Activated naive CD4-positive, alpha-beta T cell (primary cell): ENCODE results near the gene UGT2A1.

Source experiments
- DNase-seq, 4 experiments: peaks; one replicate each; lab custom pipeline; 2025; lab: John Stamatoyannopoulos, UW

Gene UGT2A1

DNA sequence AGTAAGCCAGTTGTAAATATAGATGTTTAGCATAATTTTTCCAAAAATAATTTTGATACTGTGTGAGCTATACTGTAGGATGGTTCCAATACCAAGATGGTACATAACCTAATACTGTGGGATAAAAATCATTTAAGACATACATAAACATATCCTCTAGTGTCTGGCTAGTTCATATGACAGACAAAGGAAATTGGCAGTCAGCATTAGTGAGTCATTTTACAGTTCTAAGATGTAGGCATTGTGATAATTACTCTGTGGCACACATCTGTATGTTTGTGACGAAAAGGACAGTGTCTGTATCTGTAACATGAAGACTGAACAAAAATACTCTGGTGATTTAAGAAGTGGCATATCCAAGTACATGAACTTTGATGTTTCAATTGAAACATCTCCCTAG, 63.2 kb downstream of the UGT2A1 start:
- DNase-seq = no peak

DNA sequence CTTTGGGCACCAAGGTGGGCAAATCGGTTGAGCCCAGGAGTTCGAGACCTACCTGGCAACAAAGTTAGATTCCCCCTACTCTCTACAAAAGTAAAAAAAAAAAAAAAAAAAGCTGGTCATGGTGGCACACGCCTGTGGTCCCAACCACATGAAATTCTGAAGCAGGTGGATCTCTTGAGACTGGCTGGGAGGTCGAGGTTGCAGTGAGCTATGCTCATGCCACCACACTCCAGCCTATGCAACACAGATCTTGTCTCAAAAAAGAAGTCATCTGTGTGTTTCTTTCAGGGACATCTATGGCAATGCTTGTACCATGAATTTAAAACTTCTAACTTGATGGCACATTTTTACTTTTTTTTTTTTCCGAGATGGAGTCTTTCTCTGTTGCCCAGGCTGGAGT, 68.9 kb downstream of the UGT2A1 start:
- no peak for DNase-seq

DNA sequence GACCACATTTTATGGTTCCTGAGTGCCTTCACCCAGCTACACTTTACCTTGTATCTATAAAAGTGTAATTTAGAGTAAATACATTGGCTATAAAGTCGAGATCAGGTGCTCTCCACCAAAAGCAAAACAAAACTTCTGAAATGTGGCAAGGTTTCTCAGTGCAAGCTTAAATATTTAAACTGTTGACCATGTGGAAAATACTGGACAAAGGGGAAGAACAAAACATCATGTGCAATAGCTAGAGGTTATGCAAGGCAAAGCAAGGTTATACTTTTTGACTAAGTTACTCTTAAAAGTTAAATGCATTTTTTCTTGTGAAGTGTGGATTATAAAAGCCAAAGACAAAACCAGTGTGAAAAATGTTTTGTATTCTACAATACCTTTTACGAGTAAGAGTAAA, 69.5 kb downstream of the UGT2A1 start:
- no peak for DNase-seq

DNA sequence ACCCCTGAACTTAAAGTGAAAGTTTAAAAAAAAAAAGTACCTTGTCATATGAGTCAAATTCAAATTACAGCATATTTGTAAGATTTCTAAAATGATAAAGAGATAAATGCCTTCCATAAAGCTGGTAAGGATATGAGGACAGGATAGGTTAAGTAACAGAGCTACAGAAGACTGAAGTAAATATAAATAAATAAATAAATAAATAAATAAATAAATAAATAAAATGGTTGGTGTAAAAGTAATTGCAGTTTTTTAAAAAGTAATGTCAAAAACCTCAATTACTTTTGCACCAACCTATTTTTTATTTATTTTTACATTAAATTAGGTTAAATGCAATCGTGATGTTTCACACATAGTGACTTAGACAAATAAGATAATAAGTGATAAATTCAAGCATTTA, 75.8 kb downstream of the UGT2A1 start:
- no peak for DNase-seq

DNA sequence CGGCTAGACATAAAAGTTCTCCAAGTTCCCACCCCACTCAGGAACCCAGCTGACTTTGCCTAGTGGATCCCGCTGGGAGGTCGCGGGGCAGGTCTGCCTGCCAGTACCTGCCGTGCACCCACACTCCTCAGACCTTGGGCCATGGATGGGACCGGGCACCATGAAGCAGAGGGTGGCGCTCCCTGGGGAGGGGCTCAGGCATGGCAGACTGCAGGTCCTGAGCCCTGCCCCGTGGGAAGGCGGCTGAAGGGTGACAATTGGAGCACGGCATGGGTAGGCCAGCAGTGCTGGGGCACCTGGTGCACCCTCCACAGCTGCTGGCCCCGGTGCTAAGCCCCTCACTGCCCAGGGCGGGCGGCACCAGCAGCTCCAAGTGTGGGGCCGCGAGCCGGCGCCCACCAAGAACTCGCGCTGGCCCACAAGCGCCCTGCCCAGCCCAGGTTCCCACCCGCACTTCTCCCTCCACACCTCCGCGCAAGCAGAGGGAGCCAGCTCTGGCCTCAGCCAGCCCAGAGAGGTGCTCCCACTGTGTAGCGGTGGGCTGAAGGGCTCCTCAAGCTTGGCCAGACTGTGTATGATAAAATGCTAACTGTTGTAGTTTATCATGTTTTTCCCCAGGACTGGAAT, 76.7 kb downstream of the UGT2A1 start:
- peak in 1 of 4 experiments; percentile 0 for DNase-seq

DNA sequence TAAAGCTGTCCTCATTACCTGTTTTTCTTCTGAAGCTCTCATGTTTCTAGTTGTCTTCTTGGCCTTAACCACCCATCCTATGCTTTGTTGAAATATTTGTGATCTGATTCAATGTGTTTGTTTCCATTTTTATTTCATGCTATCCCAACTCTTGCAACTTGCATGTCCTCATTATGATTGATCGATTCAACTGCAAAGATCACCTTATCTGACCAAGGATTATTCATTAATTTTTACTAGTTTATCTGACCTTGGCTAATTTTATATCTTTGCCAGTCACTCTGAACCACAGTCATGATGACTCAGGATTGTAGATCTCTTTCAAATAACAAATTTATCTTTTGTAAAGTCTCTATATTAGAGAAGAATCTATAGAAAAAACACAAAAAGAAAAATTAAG, 84.3 kb downstream of the UGT2A1 start:
- no peak for DNase-seq

DNA sequence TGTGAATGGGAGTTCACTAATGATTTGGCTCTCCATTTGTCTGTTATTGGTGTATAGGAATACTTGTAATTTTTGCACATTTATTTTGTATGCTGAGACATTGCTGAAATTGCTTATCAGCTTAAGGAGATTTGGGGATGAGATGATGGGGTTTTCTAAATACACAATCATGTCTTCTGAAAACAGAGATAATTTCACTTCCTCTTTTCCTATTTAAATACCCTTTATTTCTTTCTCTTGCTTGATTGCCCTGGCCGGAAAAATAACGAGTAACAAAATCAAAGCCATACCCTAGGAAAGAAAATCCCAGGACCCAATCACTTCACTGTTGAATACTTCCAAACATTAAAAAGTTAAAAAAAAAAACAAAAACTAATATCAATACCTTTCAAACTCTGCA, 89.6 kb downstream of the UGT2A1 start:
- DNase-seq = no peak

DNA sequence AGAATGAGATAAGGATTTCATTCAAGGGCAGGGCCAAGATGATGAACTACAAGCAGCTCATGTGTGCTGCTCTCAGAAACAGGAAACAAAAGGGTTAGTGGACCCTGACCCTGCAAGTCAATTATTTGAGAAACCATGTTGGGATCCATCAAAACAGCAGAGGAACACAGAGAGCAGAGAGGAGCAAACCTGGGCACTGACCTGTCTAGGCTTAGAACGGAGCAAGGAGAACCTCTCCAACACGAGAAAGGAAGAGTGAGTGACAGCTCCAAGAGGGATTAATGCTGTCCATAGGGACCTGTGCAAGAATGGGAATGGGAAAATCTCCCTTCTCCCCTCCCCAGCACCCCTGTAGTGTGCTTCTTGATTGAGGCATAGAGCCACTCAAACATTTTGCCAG, 103.4 kb downstream of the UGT2A1 start:
- no peak for DNase-seq

DNA sequence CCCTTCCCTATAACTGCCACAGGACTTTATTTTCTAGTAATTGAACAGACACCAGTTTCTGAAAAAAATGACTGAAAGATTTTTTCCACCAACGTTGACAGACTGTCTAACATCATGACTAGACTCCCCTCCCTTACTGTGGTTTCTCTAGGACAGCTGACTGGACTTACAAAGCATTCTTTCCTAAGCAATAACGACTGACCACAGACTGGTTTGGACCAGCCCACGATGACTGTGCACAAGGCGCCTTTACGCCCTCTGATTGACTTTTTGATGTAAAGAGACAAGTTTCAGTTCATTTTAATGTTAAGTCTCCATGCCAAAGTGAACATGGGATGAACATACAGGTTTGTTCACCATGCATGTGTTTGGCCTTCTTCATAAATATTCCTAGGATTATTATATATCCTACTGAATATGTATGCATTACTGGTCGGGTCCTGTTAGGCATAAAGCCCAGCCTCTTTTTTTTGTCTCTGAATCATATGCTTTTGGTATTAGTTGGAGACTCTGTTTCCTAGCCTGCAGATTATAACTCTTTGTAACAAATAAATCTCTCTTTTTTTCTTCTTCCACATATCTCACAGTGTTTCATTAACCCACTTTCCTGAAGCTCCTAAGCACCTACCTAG, 106.8 kb downstream of the UGT2A1 start:
- DNase-seq = no peak
